ENCODE measurements around the gene ATP4A.

Gene ATP4A

DNA sequence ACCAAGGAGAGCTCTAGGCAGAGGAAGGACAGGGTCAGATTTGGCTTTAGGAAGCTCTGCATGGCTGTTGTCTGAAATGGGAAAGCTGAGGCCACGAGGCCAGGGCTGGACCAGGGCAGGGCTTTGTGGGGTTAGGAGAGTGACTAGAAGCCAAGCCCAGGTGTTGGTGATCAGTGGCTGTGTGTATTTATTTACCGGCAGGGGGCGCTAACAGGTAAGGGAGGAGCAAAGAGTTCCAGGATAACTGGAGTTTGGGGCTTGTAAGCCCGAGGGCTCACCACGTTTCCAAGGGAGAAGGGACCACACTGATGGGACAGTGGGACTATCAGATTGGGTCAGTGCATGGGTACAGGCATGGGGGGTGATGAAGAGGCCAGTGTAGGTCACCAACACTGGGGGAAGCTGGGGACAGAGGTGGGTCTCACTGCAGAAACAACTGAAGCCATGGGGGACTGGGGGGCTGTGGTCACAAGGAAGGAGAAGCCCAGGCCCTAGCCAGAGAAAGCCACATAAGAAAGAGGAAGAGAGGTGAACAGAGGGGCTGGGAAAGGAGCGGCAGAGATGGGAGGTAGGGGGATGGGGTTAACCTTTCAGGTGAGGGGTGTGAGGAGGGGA is 14.2 kb downstream of the ATP4A start:
- DNase-seq (ENCODE audit: low spot score): peak; percentile 75

DNA sequence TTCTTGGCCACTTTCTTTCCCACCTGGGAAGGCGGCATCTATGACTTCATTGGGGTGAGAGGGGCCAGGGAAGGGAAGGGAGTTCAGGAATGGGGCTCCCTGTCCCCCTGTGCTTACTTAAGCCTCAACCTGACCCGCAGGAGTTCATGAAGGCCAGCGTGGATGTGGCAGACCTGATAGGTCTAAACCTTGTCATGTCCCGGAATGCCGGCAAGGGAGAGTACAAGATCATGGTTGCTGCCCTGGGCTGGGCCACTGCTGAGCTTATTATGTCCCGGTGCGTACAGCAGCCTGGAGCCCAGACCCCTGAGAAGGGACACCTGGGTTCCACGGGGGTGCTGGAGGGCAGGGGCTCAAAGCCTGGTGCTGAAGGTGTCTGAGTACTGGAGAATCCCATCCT is 16.9 kb downstream of the ATP4A start:
- no peak for DNase-seq (ENCODE audit: low spot score)

DNA sequence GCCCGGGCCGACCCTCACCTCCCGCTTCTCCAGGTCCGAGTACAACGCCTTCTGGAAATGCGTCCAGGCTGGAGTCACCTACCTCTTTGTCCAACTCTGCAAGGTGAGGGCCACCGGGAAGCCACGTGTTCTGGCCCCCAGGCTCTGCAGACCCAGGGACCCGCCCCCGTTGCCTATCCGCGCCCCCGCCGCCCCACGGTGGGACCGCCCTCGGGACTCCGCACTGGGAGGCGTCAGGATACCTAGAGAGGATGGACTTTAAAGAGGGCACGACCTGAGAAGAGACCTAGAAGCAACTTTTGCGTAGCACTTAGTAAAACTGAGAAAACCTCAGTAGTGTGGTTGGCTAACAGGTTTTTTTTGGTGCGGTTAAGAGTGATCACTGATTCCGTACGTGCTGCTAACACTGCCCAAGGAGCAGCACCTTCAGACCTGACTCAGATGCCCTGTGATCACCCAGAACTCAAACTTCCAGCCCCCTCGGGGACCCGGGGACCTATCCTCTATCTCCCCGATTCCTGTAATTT is 17.5 kb downstream of the ATP4A start:
- no peak for DNase-seq (ENCODE audit: low spot score)

DNA sequence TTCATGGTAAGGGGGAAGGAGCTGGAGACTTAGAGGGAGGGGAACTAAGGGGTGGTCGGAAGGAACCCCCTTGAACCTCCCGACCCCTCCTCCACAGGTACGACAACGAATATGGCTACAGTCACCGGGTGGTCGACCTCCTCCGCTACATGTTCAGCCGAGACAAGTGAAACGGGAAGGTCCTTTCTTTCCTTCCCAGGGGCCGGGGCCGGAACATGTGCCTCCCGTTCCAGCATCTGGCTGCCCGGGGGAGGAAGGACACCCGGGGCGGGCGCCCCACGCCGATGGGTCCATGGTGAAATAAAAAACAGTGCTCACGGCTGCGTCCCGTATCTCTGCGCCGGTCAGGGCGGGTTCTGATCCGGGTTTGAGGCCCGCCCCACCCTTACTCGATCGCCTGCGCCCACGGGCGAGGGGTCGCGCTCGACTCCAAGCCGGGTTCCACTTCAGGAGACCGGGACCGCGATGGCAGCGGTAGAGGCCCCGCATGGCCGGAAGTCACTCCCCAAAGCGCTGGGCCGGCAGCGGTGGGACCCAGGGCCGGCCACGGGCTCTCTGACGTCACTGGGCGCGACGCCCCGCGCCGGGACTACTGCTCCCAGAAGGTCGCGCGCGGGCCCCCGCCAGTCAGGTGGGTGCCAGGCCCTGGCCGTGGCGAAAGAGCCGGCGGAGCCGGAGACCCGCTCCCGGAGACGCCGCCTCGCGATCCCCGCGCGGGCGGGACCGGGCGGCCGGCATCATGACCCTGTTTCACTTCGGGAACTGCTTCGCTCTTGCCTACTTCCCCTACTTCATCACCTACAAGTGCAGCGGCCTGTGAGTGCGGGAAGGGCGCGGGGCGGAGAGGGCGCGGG is 18.2 kb downstream of the ATP4A start, which contains the start of gene TMEM147:
TSS of gene TMEM147 (plus strand) at position 626 of the 854 bp plus-strand sequence. CDS start at position 740, 114 bp downstream.
- DNase-seq (ENCODE audit: low spot score): peak; percentile 79

DNA sequence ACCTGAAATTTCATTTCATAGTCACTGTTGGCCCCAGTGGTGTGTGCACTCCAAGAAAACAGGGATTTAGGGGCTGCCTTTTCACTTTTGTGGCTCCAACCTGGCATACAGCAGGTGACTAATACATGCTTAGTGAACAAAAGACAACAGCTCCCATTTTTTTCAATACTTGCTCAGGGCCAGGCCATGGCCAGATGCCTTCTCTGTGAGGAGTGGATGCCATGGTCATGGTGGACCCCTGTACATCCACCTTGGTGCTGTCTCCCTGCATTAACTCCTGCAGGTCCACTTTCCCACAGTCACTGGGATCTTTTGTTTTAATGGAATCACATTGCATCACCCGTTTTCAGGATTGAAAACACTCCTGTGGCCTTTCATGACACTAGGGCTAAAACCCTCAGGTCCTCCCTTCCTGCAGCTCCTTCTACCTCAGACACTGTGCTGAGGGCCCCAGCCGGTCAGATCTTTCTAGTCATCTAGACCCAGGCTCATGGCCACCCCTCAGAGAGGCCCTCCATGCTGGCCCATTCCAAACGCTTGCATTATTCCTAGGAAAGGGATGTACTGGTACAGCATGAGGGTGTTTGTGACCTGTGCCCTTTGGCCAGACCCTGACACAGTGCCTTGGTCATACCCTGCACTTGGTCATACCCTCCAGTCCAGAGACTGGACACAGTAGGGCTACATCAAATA is 19.2 kb downstream of the ATP4A start:
- DNase-seq (ENCODE audit: low spot score): no peak

DNA sequence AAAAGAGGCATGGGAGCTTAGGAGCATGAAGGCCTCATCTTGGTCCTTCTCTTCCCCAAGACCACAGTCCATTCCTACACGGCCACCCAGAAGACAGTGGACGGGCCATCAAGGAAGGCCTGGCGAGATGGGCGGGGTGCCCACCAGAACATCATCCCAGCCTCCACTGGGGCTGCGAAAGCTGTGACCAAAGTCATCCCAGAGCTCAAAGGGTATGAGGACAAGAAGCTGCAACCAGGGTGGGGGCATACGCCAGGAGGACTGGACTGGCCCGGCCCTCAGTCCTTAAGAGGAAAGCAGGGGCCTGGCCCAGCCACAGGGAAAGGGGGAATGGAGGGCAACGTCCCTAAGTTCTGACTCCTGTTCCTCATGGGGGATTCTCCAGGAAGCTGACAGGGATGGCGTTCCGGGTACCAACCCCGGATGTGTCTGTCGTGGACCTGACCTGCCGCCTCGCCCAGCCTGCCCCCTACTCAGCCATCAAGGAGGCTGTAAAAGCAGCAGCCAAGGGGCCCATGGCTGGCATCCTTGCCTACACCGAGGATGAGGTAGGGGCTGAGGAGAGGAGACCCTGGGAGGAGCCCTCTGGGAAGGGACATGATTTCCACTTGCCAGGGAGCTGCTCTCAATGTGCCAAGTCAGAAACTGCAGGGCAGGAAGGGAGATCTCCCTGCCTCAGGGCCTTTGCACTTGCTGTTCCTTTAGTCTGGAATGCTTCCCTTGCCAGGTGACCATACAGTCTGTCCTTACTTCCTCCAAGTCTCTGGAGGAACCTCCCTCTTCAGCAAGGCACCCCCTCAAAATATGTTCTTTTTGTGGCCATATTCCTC is 20.0 kb downstream of the ATP4A start:
- no peak for DNase-seq (ENCODE audit: low spot score)

DNA sequence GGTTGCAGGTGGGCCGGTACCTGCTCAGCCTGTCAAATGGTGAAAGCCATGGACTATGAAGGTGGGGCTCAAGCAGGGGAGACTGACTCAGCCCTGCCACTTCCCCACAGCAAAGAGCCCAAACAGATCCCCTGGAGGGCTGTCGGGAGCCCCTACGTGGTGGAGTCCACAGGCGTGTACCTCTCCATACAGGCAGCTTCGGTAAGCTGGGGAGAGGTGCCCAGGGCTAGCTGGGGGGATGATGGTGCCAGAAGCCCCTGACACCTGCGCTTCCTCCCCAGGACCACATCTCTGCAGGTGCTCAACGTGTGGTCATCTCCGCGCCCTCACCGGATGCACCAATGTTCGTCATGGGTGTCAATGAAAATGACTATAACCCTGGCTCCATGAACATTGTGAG is 21.2 kb downstream of the ATP4A start:
- no peak for DNase-seq (ENCODE audit: low spot score)

DNA sequence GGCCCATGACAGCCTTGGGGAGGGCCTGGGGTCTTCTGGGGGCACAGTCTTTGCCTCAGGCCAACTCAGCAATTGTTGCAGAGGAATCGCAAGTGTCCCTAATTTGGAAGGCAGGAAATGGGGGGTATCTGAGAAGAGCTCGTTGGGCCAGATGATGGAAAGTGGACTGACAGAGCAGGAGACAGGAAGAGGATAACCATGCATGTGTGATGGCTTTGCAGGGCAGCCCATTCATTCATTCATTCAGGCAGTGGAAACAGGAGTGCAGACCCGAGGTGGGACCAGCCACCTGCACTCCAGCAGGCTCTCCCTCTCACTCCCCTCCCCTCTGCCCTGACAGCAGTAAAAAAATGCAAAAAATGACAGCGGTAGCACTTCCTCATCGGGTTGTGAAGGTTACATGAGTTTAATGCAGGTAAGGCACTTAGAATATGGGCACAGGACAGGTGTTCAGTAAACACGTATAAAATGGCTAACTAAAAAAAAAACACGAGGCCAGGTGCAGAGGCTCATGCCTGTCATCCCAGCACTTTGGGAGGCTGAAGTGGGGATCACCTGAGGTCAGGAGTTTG is 23.0 kb downstream of the ATP4A start:
- DNase-seq (ENCODE audit: low spot score): no peak

DNA sequence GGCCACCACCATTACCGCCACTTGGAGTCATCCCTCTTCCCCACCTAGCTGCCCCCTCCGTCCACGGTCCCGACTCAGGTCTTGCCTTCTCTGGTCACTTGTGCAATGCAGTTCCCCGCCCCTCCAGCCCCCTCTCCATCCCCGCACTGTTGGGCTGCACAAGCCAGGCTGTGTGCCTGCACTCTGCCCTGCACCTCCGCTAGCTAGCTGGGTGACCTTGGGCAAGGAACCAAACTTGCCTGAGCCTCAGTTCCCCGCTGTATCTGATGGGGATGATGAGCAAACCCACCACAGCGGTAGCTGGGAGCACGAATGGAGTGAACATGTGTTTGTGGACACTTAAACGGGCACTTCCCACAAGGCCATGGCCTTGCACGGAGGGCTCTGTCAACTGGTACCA is 23.6 kb downstream of the ATP4A start:
- DNase-seq (ENCODE audit: low spot score): no peak

DNA sequence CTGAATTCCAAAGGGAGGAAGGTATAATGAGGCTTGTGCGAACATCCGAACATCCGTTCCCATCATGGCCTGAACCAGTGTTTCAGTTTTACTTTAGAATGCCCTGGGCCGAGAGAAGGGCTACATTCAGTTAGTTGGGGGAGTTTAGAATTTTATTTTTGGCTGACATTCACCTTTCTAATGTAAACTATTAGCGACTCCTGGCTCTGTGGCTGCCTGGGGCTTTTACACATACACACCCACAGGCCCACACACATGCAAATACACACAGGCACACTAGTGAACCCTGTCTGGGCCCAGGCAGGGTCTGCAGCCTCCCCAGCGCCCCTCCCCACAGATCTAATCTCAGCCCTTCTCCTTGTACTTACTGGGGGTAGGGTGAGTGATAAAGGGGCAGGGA is 24.1 kb downstream of the ATP4A start:
- no peak for DNase-seq (ENCODE audit: low spot score)

DNA sequence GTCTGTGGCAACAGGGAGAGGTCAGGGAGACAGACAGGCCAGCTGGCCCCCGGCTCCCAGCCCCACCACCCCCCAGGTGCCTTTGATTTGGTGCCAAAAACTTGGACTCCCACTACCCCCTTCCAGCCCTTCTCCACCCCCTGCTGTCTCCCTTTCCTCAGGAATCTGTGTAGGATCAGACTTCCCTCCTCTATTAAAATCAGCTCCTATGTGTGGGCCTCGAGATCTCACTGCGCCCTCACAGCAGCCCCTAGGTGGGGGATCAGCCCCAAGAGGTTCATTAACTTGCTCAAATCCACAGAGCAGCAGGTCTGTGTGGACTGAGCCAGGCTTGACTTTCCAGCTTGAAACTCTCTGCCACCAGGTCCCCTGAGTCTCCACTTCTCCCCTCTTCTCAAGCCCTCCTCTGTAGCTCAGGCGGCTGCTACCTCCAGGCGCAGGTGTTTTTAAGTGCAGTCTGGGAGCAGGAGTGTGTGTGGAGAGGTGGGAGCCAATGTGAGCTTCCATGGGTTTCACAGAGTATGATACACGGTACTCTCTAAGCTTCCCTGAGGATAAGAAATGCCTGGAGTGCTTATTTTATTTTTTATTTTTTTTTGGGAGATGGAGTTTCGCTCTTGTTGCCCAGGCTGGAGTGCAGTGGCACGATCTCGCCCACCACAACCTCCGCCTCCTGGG is 28.5 kb downstream of the ATP4A start:
- DNase-seq (ENCODE audit: low spot score): no peak

DNA sequence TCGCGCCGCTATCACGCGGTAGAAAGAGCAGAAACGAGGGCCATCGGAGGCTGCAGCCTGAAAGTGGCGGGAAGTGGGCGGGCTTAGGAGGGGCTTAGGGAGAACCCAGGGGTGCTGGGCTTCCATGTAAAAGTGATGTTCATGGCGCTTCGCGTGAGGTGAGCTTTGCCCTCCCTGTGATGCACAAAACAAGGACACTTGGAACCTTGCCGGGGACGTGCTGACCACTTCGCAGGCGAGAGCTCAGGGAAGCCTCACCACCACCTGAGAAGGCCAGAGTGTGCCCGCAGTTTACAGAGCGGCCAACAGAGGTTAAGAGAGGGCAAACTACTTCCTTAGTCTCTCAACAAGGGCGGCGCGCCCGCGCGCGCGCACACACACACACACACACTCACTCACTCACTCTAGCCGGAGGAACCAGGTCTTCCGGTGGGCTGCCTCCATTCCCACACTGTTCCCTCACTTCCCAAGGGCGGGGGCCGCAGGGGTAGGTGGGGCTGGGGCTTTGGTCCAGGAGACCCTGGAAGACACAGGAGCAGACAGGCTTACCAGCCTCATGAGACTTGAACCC is 29.6 kb downstream of the ATP4A start:
- no peak for DNase-seq (ENCODE audit: low spot score)

DNA sequence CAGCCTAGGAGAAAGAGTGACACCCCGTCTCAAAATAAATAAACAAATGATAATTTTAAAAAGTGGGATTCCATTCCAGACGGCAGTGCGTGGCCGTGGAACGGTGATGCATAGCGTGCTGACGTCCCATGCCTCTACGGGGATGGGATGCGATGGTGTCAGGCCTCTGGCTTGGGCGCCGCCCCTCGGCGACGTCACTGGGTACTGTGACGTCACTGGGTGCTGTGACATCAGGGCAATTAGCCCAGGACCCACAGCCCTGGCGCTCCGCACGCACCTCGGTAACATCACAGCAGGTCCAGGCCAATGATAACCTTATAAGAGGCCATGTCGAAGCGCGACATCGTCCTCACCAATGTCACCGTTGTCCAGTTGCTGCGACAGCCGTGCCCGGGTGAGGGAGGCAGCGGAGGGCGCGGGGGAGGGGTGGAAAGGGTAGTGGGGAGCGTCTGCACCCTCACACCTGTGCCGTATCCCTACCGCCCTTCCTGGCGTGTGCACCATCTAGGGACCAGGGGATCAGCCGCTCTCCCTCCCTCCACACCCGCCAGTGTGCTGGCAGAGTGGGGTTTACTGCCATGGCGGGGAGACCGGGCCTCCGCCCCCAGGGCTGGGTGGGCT is 30.1 kb downstream of the ATP4A start, which contains the start of gene GAPDHS:
TSS of gene GAPDHS (plus strand) at position 256 of the 621 bp plus-strand sequence. CDS start at position 328, 72 bp downstream.
- DNase-seq (ENCODE audit: low spot score): no peak

DNA sequence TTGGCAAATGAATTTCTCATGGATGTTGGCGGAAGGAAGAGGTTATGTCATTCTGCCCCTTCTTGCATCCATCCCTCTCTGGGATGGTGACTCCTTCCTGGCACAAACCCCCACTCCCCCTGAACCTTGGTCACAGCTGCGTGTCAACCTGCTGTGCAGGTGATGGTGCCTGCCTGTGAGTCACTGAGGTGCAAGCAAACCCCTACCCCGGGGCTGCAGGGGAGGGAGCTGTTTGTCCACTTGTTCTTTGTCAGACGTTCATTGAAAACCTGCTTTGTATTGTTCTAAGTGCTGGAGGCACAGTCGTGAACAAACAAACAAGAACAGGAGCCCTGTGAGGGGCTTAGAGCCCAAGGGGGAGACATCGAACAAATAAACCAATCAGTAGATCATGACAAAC is 32.2 kb downstream of the ATP4A start:
- no peak for DNase-seq (ENCODE audit: low spot score)

DNA sequence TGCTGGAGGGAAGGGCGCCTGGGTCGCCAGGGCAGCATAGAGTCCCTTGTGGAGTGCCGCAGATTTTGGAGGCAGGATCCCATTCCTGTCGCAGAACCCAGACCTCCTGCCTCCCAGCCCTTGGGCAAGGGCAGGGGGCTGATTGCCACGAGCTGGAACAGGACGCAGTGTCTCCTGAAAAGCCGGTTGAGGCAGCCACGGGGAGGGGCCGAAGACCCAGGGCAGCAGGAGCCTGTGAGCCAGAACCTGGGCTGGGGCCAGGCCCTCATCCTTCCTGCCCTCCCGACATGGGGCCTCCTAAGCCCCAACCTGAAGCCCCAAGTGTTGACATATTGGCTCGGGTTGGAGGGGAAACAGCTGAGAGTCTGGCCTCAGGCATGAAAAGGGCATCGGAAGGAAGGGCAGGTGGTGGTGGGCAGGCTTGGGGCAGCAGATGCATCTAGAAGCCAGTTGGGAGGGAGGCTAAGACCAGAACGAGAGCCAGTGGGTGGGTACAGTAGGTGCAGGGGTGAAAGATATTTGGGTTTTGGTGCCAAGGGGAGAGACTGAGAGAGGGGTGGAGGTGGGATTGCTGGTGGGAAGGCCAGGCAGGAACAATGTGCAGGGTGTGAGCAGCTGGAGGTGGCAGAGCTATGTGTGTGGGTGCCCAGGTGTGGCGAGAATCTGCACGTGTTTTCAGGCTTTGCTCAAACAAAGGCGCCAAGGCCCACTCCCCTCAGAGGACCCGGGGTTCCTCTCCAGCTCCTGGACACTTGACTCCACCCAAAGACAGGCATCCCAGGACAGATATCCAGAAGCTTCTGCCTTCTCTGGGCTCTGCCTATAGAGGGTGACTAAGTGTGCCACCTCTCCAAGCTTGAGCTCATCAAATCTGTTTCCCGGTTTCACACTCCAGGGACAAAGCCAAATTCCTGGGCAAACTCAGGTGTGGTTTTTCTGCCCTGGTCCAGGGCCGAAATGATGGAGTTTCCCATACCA is 33.9 kb downstream of the ATP4A start:
- no peak for DNase-seq (ENCODE audit: low spot score)

DNA sequence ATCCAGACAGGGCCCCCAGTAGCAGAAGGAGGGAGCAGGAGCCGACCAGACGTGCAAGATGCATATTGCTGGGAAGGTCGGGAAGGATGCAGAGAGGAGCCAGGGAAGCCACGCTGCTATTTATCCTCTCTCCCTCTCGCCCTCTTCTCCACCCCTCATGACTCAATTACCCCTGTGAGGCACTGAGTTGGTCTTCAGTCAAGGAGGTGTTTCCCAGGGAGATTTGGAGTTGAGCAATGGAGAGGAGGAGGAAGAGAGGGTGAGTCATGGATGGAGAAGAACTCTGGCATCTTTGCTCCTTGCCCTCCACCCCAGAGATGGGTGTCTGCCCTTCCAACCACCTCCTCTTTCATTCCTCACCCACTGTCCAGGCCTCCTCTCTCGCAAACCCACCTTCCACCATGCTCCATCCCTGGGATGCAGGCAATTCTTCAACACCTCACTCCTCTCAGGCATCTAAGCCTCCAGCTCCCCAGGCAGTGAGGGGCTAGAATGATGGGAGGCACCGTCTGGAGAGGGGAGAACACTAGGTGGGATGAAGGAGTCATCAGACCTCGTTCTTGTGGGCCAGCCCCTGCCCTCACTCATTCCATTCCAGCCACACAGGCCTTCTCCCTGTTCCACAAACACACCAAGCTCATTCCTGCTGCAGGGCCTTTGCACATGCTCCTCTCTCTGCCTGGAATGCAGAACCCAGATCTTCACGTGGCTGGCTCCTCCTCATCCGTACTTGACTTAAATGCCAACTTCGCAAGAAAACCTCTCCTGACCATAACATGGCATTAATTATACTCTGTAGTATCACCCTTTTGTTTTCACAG is 35.0 kb downstream of the ATP4A start, which contains the start of gene SBSN:
TSS of gene SBSN (minus strand) at position 94 of the 821 bp plus-strand sequence. CDS start at position 64, 30 bp downstream.
- no peak for DNase-seq (ENCODE audit: low spot score)

DNA sequence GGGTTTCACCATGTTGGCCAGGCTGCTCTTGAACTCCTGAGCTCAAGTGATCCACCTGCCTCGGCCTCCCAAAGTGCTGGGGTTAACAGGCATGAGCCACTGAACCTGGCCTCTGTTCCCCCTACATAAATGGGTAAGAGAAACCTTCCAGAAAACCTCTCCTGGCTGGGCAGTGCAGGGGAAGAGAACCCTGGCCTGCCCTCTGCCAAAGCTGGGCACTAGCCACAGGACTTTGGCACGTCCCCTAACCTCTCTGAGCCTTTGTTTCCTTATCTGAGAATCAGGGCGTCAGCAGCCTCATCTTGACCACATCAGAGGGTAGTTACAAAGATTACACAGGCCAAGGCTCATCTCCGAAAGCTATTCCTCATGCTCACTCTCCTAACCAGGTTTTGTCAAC is 37.6 kb downstream of the ATP4A start:
- no peak for DNase-seq (ENCODE audit: low spot score)

Measured in pons (tissue), 1 donor.